ENCODE data around the gene CDH24. TPM values are rescaled to one million over a fixed set of nuclear protein-coding genes. Genes with fewer than 3 reads are reported as not detected.
A peak's percentile ranks its signal among the peaks of the same experiment; 100 is the strongest.

CDH24 gene
- total RNA-seq, 2 donors from 2014 or later = 4.9 to 9.9 TPM

DNA sequence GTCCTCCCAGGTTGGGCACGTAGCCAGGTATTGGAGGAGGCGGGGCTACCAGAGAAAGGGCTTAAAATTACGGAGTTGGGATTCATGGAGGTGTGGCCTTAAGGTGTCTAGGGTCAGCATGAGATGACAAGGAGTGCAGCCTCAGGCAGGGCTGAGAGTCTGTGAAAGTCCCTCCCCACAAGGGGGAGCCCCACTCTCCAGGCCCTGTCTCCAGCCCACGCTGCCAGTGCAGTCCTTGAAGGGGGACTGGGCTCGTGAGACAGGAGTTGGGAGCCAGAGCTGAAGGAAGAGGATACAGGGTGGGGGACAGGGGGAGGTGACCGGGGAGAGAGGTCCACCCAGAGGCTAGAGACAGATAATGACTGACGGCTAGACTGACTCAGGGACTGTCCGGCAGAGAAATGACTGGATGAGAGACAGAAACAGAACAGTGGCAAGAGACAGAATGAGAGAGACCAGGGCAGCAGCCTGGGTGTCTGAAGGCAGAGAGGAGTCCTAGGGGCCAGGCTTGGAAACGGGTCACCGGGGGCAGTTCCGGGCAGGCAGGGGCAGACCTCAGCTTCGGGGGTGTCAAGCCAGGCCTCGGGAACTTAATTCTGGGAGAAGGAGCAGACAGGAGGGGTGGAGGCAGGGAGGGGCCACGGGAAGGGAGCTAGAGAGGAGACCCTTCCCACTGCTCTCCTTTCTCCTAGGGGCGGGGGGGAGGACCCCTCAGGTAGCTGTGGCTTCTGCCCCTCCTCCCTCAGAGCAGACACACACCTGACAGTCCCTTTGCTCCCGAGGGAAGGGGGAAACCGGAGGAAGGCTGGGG is 970 bp downstream of the CDH24 start:
- Histone ChIP-seq H3K4me3 (no peak overlapping the region), H3K27ac (no peak overlapping the region), H3K4me1 (peaks cover 25% of the 10 kb centered on the region), H3K27me3 (no peaks in the 10 kb centered on the region), H3K36me3 (replicated peaks in 1 of 2; ENCODE audit: insufficient read depth in 1 of 2, low read depth in 2 of 2) (peaks cover 11 to 15% of the 10 kb centered on the region in 2 donors), H3K9me3 (no peaks in the 10 kb centered on the region)
- intact Hi-C loops (cut with DNase I) = loop anchor here (5.0 kb wide), 1 partner anchor 69 kb away; no protein-coding TSS in a partner anchor
- ATAC-seq (peak; percentile 49), DNase-seq (peak; percentile 68 to 81 (median 74))
- 17 to 21% methylated on average over 17 of the region's 17 CpGs for WGBS, 2 donors
- no peak for TF ChIP-seq POLR2A (IDR thresholded peaks at IDR 0.05)
- TF ChIP-seq, protein P1, sequence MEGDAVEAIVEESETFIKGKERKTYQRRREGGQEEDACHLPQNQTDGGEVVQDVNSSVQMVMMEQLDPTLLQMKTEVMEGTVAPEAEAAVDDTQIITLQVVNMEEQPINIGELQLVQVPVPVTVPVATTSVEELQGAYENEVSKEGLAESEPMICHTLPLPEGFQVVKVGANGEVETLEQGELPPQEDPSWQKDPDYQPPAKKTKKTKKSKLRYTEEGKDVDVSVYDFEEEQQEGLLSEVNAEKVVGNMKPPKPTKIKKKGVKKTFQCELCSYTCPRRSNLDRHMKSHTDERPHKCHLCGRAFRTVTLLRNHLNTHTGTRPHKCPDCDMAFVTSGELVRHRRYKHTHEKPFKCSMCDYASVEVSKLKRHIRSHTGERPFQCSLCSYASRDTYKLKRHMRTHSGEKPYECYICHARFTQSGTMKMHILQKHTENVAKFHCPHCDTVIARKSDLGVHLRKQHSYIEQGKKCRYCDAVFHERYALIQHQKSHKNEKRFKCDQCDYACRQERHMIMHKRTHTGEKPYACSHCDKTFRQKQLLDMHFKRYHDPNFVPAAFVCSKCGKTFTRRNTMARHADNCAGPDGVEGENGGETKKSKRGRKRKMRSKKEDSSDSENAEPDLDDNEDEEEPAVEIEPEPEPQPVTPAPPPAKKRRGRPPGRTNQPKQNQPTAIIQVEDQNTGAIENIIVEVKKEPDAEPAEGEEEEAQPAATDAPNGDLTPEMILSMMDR (IDR thresholded peaks at IDR 0.05) = peak; percentile 42 to 68 (median 63)

DNA sequence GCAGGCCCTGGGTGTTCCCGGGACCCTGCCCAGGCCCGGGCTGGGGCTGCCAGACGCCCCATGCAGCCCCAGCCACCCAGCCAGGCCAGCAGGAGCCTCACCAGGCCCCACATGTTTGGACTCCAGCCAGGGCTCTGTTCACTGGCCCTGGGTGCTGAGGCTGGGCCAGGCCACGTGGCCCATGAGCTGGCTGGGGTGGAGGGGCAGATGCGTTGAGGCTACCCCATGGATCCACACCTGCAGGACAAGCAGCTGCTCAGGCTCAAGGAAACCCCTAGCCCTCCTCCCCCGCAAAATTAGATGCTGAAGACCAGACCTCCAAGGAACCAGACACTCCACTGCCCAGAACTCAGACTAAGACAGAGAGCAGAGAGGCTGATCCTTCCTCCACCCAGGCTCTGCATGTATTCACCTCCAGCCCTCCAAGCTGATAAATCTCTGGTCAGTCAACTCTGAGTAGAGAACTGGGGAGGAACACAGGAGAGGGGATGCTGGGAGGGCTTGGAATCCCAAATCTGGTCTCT is 1.6 kb downstream of the CDH24 start:
- WGBS, 2 donors = 60 to 75% methylated on average over 1 to 6 of the region's 6 CpGs
- Histone ChIP-seq H3K27me3 (no peaks in the 10 kb centered on the region), H3K4me1 (peaks cover 25% of the 10 kb centered on the region), H3K9me3 (no peaks in the 10 kb centered on the region), H3K36me3 (replicated peaks in 1 of 2; ENCODE audit: insufficient read depth in 1 of 2, low read depth in 2 of 2) (peaks cover 5 to 10% of the 10 kb centered on the region in 2 donors), H3K27ac (no peak overlapping the region), H3K4me3 (no peak overlapping the region)
- intact Hi-C loops (cut with DNase I) = loop anchor here (5.0 kb wide), 1 partner anchor 68 kb away; no protein-coding TSS in a partner anchor
- no peak for TF ChIP-seq POLR2A (IDR thresholded peaks at IDR 0.05)
- TF ChIP-seq, protein P1 (IDR thresholded peaks at IDR 0.05) = no peak
- DNase-seq (peak in 2 of 4 donors; percentile 35 to 54), ATAC-seq (no peak)

- H3K9me3 ChIP-seq = no peaks in the 10 kb centered on the region
- 91 to 93% methylated on average over 11 of the region's 12 CpGs for WGBS, 2 donors
- H3K27me3 ChIP-seq = no peaks in the 10 kb centered on the region
- peaks cover 25% of the 10 kb centered on the region for H3K4me1 ChIP-seq
- no peak overlapping the region for H3K27ac ChIP-seq
- no peak for ATAC-seq
- no peak for DNase-seq
- peaks cover 0 to 7% of the 10 kb centered on the region in 2 donors for H3K36me3 ChIP-seq (replicated peaks in 1 of 2; ENCODE audit: insufficient read depth in 1 of 2, low read depth in 2 of 2)
- intact Hi-C loops (cut with DNase I) = loop anchor here (5.0 kb wide), 1 partner anchor 68 kb away; no protein-coding TSS in a partner anchor
- no peak overlapping the region for H3K4me3 ChIP-seq
- TF ChIP-seq, protein P1 (IDR thresholded peaks at IDR 0.05) = no peak
- TF ChIP-seq POLR2A (IDR thresholded peaks at IDR 0.05) = no peak
Measured at GRCh38 chr14:23055147-23055550, 2.2 kb downstream of the CDH24 start.

- Histone ChIP-seq H3K4me3 (no peak overlapping the region), H3K9me3 (no peaks in the 10 kb centered on the region), H3K4me1 (peaks cover 25% of the 10 kb centered on the region), H3K27me3 (no peaks in the 10 kb centered on the region), H3K36me3 (replicated peaks in 1 of 2; ENCODE audit: insufficient read depth in 1 of 2, low read depth in 2 of 2) (peaks cover 0 to 1% of the 10 kb centered on the region in 2 donors), H3K27ac (no peak overlapping the region)
- 76% methylated on average over 7 to 17 of the region's 17 CpGs for WGBS, 2 donors
- DNase-seq (no peak), ATAC-seq (no peak)
- intact Hi-C loops (cut with DNase I) = no loop called here
- TF ChIP-seq POLR2A (IDR thresholded peaks at IDR 0.05) = no peak
- TF ChIP-seq, protein P1 (IDR thresholded peaks at IDR 0.05) = no peak
Measured at GRCh38 chr14:23054000-23054811, 3.1 kb downstream of the CDH24 start.

Measured in body of pancreas (tissue), 4 donors.